Transverse colon (tissue), 4 donors: Measurements from ENCODE around the gene KAZALD1. TPM values are rescaled to one million over a fixed set of nuclear protein-coding genes. Genes with fewer than 3 reads are reported as not detected.

ENCODE experiments used
- DNase-seq: peaks from one replicate; pipeline ENCODE4 v3.0.0-alpha.2; 2019
- H3K27ac ChIP-seq, 4 donors: fragments of 200-600 bp; sonication (generic); 2 replicates each; pipeline ENCODE4 v1.5.1; 2016 to 2018; ENCODE audit warnings: inconsistent platforms in 4 of 4
- H3K27me3 ChIP-seq: fragments of 200-600 bp; sonication (generic); 2 replicates; pipeline ENCODE4 v1.5.1; 2017; ENCODE audit warnings: inconsistent platforms
- H3K36me3 ChIP-seq, 4 donors: fragments of 200-600 bp; sonication (generic); 2 replicates each; pipeline ENCODE4 v1.5.1; 2017 to 2019; ENCODE audit warnings: inconsistent platforms in 4 of 4
- H3K4me1 ChIP-seq, 4 donors: fragments of 200-600 bp; sonication (generic); 2 replicates each; pipeline ENCODE4 v1.5.1; 2017 to 2020; ENCODE audit warnings: inconsistent platforms in 4 of 4
- H3K4me3 ChIP-seq, 4 donors: fragments of 200-600 bp; sonication (generic); 1 replicate in 1 of 4; 2 replicates in 3 of 4; pipeline versions ENCODE4 v1.5.1 to v1.6.1; 2017 to 2019; ENCODE audit warnings: inconsistent platforms in 4 of 4
- H3K9me3 ChIP-seq, 2 donors: fragments of 200-600 bp; sonication (generic); 2 replicates each; pipeline ENCODE4 v1.5.1; 2017 to 2019; ENCODE audit warnings: inconsistent platforms in 2 of 2
- EP300 ChIP-seq: sonication (generic); formaldehyde crosslinking; IDR thresholded peaks from one replicate; pipeline ENCODE4 v1.6.1; 2017; ENCODE audit warnings: antibody characterized with exemption, low read depth
- POLR2A ChIP-seq: fragments of 450-650 bp; IDR thresholded peaks from one replicate; pipeline ENCODE4 v1.6.1; 2016; ENCODE audit warnings: antibody characterized with exemption, mild to moderate bottlenecking, moderate library complexity
- POLR2AphosphoS5 ChIP-seq, 3 donors: sonication (generic); formaldehyde crosslinking; IDR thresholded peaks; one replicate each; pipeline ENCODE4 v1.6.1; 2016; ENCODE audit warnings: antibody characterized with exemption in 3 of 3
- WGBS, 2 donors: methylation state at CpG; one replicate each; pipeline ENCODE4 v1.1.5; 2018; ENCODE audit warnings: low coverage in 1 of 2; 5-methylcytosine and 5-hydroxymethylcytosine counted together
- in situ Hi-C, 4 donors: fragments of 200-750 bp; cut with MboI; loops; one replicate each; pipeline versions ENCODE4 v1.15.0 to v1.15.1; 2017; ENCODE audit warnings: low sequenced_read_pairs in 3 of 4, low pct_ligation_motif_present in 1 of 4, low pct_unique_long_range_greater_than_20kb in 1 of 4
- intact Hi-C: fragments of 100-400 bp; cut with DNase I; formaldehyde crosslinking; loops from one replicate; pipeline ENCODE4 v1.15.1; 2023; ENCODE audit warnings: low total_unique reads
- total RNA-seq, 4 donors: library from RNA; depleted of rRNA; stranded (reverse); fragments of >200 nt; gene quantifications; one replicate each; pipeline ENCODE4 v1.1.0, GENCODE V29; 2016
- TF ChIP-seq, protein P1 (sequence below), 5 experiments: fragments of 200-600 bp in 3 of 5; fragments of 450-650 bp in 2 of 5; sonication (generic) in 3 of 5; IDR thresholded peaks; 1 replicate in 2 of 5; 2 replicates in 3 of 5; pipeline ENCODE4 v1.5.1; 2016 to 2017; ENCODE audit warnings: antibody characterized with exemption in 5 of 5, inconsistent platforms in 3 of 5, mild to moderate bottlenecking in 2 of 5, moderate library complexity in 1 of 5

Gene KAZALD1
- total RNA-seq, 4 donors from 2014 or later, result 3.8 to 18.8 (median 10.0) TPM

DNA sequence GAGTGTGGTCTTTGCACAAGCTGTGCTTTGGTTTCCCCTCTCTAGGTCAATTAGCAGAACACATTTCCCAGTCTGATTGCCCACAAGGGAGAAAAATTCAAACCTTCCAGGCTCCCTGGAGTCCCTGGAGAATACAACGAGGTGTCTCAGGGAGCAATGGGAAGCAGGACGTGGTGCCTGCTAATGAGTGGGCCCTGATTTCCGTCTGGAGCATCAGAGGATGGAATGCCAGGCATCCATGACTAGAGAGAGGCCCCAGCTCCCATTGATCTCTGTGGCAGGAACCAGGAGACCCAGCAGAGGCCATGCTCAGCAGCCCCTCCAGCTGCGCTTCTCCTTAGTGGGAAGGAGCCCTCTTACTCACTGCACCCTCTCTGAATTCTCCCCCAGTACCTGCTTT, 36.1 kb downstream of the KAZALD1 start:
- in situ Hi-C loops, result loop anchor here (5.0 to 10.0 kb wide), 2 partner anchors 44 to 47 kb away; no protein-coding TSS in a partner anchor

DNA sequence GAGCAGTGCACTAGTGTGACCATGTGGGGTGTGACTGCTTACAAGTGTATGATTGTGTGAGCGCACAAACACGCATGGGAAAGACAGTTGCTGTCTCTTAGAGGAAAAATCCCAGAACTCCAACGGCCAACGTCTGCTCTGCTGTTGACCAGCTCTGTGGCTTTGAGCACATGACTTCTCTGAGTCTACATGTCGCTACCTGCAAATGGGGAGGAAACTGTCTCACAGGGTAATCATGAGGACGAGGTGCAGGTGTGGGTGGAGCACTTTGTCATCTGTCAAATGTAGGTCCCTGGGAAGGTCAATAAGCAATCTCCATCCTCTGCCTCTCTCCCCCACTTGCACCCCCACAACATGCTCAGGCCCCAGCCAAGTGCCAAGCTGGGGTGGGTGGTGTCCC, 38.1 kb downstream of the KAZALD1 start:
- peaks cover 76% of the 10 kb centered on the region for H3K27me3 ChIP-seq
- no peak for DNase-seq
- intact Hi-C loops, result no loop called here
- no peak overlapping the region for H3K27ac ChIP-seq
- 54% methylated on average over 6 of the region's 6 CpGs; no CpG with 5 or more reads in 1 of the 2 donors for WGBS, 2 donors
- in situ Hi-C loops, result loop anchor here (5.0 to 10.0 kb wide), 2 partner anchors 42 to 45 kb away; no protein-coding TSS in a partner anchor
- H3K9me3 ChIP-seq, result no peaks in the 10 kb centered on the region
- H3K4me1 ChIP-seq, result no peaks in the 10 kb centered on the region
- H3K36me3 ChIP-seq, result no peaks in the 10 kb centered on the region
- H3K4me3 ChIP-seq, result no peak overlapping the region
- no peak for TF ChIP-seq EP300
- no peak for TF ChIP-seq POLR2AphosphoS5 (IDR thresholded peaks at IDR 0.05)
- TF ChIP-seq, protein P1, sequence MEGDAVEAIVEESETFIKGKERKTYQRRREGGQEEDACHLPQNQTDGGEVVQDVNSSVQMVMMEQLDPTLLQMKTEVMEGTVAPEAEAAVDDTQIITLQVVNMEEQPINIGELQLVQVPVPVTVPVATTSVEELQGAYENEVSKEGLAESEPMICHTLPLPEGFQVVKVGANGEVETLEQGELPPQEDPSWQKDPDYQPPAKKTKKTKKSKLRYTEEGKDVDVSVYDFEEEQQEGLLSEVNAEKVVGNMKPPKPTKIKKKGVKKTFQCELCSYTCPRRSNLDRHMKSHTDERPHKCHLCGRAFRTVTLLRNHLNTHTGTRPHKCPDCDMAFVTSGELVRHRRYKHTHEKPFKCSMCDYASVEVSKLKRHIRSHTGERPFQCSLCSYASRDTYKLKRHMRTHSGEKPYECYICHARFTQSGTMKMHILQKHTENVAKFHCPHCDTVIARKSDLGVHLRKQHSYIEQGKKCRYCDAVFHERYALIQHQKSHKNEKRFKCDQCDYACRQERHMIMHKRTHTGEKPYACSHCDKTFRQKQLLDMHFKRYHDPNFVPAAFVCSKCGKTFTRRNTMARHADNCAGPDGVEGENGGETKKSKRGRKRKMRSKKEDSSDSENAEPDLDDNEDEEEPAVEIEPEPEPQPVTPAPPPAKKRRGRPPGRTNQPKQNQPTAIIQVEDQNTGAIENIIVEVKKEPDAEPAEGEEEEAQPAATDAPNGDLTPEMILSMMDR (IDR thresholded peaks at IDR 0.05), result no peak
- no peak for TF ChIP-seq POLR2A

More for the DNA sequence above, 36.1 kb downstream of the KAZALD1 start:
- intact Hi-C loops, result no loop called here
- Histone ChIP-seq H3K9me3 (no peaks in the 10 kb centered on the region), H3K27me3 (peaks cover 79% of the 10 kb centered on the region), H3K4me3 (no peak overlapping the region), H3K4me1 (no peaks in the 10 kb centered on the region), H3K36me3 (no peaks in the 10 kb centered on the region), H3K27ac (no peak overlapping the region)
- WGBS, 2 donors, result 64 to 100% methylated on average over 1 to 4 of the region's 4 CpGs
- no peak for TF ChIP-seq POLR2AphosphoS5 (IDR thresholded peaks at IDR 0.05)
- TF ChIP-seq, protein P1 (IDR thresholded peaks at IDR 0.05), result no peak
- no peak for TF ChIP-seq POLR2A
- no peak for TF ChIP-seq EP300
- no peak for DNase-seq

DNA sequence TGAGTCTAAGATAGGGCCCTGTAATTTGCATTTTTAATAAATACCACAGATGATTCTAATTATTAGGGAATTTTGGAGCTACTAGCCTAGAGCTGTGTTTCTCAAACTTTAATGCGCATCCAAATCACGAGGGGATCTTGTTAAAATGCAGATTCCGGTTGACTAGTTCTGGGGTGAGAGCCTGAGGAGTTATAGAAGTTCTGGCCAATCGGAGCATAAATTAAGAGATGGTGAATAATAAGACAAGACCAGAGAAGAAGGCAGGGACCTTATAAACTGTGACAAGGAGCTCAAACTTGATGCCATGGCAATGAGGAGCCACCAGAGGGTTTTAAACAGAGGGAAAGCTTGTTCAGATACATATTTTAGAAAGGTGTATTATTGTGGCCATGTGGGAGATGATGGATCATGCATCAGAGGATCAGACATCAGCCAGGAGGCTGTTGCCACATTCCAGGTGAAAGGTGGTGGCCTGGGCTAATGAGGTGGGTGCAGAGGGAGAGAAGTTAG, 39.6 kb downstream of the KAZALD1 start:
- 74 to 89% methylated on average over 4 of the region's 4 CpGs for WGBS, 2 donors
- no peak for DNase-seq
- in situ Hi-C loops, result no loop called here

DNA sequence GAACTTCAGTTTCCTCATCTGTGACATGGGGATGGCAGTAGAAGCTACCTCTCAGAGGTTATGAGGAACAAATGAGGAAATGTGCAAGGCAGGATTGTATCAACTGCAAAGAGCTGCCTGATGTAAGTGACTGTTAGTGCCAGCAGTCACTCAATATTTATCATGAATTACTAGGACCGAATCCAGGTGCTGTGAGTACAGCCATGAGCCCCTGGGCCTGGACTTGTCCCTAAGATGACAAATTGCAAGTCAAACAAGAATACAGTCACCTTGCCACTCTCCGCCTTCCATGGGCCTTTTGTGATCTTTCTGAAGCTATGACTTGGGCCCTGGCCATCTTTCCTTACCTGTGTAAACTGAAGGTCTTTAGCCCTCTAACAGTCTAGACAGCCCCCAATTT, 41.6 kb downstream of the KAZALD1 start:
- H3K27me3 ChIP-seq, result peaks cover 73% of the 10 kb centered on the region
- H3K27ac ChIP-seq, result no peak overlapping the region
- intact Hi-C loops (no loop called here), in situ Hi-C loops (no loop called here)
- TF ChIP-seq POLR2A (no peak), POLR2AphosphoS5 (IDR thresholded peaks at IDR 0.05) (no peak), EP300 (no peak)
- TF ChIP-seq, protein P1 (IDR thresholded peaks at IDR 0.05), result no peak
- H3K36me3 ChIP-seq, result no peaks in the 10 kb centered on the region
- no peak overlapping the region for H3K4me3 ChIP-seq
- no peaks in the 10 kb centered on the region for H3K4me1 ChIP-seq
- no peak for DNase-seq
- WGBS, 2 donors, result 67% methylated on average over 1 to 2 of the region's 2 CpGs
- no peaks in the 10 kb centered on the region for H3K9me3 ChIP-seq

More for the DNA sequence above, 39.6 kb downstream of the KAZALD1 start:
- no peak for TF ChIP-seq EP300
- TF ChIP-seq POLR2AphosphoS5 (IDR thresholded peaks at IDR 0.05), result no peak
- TF ChIP-seq, protein P1 (IDR thresholded peaks at IDR 0.05), result no peak
- TF ChIP-seq POLR2A, result no peak
- H3K27ac ChIP-seq, result no peak overlapping the region
- intact Hi-C loops, result no loop called here
- H3K9me3 ChIP-seq, result no peaks in the 10 kb centered on the region
- no peak overlapping the region for H3K4me3 ChIP-seq
- H3K27me3 ChIP-seq, result peaks cover 76% of the 10 kb centered on the region
- H3K4me1 ChIP-seq, result no peaks in the 10 kb centered on the region
- no peaks in the 10 kb centered on the region for H3K36me3 ChIP-seq
